ENCODE measurements around the gene PLK5.

PLK5 gene

DNA sequence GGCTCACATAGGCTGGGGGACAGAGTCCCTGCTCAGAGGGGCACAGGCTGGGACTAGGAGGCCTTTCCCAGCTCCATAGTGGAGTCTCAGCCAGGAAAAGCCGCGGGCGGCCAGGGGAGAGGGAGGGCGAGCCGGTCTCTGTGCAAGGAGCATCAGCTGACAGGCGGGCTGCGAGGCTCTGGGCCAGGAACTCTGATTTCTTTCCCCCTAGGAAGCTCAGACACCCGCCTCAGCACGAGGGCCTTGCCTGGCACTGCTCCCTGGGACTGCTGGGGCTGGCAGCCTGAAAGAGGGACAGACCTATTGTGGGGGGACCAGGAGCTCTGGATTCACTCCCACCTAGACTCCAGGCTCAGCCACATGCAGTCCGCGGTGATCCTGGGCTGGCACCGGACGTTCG is 2.2 kb upstream of the PLK5 start:
- TF ChIP-seq, protein P1, sequence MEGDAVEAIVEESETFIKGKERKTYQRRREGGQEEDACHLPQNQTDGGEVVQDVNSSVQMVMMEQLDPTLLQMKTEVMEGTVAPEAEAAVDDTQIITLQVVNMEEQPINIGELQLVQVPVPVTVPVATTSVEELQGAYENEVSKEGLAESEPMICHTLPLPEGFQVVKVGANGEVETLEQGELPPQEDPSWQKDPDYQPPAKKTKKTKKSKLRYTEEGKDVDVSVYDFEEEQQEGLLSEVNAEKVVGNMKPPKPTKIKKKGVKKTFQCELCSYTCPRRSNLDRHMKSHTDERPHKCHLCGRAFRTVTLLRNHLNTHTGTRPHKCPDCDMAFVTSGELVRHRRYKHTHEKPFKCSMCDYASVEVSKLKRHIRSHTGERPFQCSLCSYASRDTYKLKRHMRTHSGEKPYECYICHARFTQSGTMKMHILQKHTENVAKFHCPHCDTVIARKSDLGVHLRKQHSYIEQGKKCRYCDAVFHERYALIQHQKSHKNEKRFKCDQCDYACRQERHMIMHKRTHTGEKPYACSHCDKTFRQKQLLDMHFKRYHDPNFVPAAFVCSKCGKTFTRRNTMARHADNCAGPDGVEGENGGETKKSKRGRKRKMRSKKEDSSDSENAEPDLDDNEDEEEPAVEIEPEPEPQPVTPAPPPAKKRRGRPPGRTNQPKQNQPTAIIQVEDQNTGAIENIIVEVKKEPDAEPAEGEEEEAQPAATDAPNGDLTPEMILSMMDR (IDR thresholded peaks at IDR 0.05; ENCODE audit: extremely low read depth, missing control alignments), result no peak
- no peak for DNase-seq (ENCODE audit: low spot score)

DNA sequence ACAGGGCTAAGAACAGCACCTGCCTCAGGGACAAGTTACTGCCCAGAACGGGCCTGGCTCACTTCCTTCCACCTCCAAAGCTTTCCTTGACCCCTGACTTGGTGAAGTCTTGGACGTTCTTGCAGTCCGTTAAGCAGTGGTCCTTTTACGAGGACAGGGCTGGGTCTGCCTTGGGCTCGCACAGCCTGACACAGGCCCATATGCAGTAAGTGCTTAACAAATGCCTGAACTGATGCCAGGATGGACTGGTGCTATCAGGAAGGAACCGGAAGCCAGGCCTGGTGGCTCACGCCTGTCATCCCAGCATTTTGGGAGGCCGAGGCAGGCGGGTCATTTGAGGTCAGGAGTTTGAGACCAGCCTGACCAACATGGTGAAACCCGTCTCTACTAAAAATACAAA is 1.8 kb upstream of the PLK5 start:
- TF ChIP-seq, protein P1 (IDR thresholded peaks at IDR 0.05; ENCODE audit: extremely low read depth, missing control alignments), result no peak
- DNase-seq (ENCODE audit: low spot score), result no peak

DNA sequence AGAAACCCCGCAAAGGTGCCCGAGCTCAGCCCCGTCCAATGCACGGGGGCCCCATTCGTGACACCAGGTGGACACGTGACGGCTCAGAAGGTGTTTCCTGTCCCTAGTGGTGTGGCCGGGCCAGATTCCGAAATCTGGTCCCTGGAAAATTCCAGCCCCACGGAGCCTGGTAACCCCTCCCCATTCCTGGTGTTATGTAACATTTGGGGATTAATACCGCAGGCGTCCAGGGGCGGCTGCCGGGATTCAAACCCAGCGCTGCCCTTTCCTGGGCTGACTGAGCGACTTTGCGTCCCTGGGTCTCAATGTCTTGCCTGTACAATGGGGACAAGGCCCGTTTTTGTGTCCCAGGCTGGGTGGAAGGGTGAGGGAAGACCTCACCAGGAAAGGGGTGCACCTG is 1.0 kb upstream of the PLK5 start:
- DNase-seq (ENCODE audit: low spot score), result no peak
- TF ChIP-seq, protein P1 (IDR thresholded peaks at IDR 0.05; ENCODE audit: extremely low read depth, missing control alignments), result no peak

DNA sequence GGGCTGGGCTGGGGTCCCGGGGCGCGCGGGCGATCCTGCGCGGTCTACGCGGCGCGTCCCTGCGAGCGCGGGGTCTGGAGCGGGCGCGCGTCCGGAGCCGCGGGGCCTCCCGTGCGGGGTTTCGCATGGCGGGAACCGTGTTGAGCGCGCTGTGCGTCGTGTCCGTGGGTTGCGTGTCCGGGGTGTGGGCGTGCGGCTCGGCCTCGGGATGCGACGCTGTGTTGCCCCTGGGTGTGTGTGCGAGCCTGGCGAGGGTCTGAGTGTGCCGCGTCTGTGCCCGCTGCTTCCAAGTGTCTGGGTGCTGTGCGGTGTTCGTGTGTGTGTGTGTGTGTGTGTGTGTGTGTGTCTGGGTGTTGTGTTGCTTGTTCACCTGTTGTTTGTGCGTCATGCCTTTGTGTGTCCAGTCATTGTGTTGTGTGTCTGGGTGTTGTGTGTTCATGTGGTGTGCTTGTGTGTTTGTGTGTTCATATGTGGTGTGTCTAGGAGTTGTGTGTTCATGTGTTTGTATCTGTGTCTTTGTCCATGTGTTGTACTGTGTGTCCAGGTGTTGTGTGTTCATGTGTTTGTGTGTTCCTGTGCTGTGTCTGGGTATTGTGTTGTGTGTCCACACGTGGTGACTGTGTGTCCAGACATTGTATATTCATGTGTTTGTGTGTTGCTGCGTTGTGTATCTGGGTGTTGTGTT is 552 bp downstream of the PLK5 start:
- DNase-seq (ENCODE audit: low spot score), result no peak
- TF ChIP-seq, protein P1 (IDR thresholded peaks at IDR 0.05; ENCODE audit: extremely low read depth, missing control alignments), result no peak

DNA sequence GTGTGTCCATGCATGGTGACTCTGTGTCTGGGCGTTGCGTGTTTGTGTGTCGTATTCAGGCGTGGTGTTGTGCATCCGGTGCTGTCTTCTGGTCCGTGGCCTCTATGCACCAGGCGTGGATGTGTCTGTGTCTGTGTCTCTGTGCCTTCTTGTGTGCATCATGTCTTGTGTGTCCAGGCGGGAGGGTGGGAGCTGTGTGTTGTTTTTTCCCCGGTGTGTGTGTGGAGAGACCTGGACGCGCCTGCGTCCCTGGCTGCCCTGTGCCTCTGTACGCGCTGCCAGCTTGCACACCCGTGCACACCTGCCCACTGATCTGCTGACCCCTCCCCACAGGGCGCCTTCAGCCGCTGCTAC is 1.1 kb downstream of the PLK5 start:
- TF ChIP-seq, protein P1 (IDR thresholded peaks at IDR 0.05; ENCODE audit: extremely low read depth, missing control alignments), result no peak
- no peak for DNase-seq (ENCODE audit: low spot score)

DNA sequence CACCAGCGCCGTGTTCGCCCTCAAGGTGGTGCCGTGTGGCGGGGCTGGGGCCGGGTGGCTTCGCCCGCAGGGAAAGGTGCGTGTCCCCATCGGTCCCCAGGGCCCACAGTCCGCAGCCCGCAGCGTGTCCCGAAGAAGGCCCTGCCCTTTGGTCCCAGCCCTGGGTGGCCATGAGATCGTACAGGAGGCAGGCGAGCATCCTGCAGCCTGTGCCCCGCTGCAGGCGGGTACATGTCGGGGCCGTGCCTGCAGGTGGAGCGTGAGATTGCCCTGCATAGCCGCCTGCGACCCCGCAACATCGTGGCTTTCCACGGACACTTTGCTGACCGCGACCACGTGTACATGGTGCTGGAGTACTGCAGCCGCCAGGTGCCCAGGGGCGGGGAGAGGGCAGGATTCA is 1.5 kb downstream of the PLK5 start:
- TF ChIP-seq, protein P1 (IDR thresholded peaks at IDR 0.05; ENCODE audit: extremely low read depth, missing control alignments), result no peak
- DNase-seq (ENCODE audit: low spot score), result no peak

DNA sequence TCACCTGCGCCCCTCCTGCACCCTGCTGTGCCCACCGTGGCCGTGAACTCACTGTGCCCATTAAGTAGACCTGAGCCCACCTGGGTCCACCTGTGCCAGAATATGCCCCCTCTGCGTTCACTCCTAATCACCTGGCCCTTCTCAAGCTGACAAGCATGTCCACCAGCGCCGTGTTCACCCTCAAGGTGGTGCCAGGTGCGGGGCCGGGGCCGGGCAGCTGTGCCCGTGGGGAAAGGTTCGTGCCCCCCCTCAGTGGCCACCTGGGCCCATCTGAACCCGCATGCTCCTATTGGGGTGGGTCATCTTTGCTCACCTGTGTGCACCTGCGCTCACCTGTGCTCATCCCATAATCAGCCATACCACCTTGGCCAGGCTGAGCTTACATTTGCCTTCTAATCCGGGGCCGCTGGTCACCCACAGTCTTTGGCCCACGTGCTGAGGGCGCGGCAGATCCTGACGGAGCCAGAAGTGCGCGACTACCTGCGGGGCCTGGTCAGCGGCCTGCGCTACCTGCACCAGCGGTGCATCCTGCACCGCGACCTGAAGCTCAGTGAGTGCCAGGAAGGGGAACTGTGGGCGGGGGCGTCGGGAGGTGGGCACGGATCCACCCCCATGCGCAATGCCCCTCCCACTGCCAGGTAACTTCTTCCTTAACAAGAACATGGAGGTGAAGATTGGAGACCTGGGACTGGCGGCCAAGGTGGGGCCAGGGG is 2.3 kb downstream of the PLK5 start:
- DNase-seq (ENCODE audit: low spot score), result no peak
- TF ChIP-seq, protein P1 (IDR thresholded peaks at IDR 0.05; ENCODE audit: extremely low read depth, missing control alignments), result no peak
